ENCODE results near the gene UBE2L5.

The UBE2L5 gene

DNA sequence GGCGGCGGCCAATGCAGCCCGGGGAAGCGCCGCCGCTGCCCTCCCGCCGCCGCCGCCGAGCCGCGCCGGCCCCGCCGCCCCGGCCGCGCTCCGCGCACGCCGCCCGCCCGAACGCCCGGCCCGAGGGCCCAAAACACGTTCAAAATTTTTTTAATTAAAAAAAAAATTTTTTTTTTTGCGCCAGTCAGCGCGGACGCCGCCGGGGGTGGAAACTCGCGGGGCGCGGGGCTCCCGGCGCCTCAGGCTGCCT is 43.0 kb downstream of the UBE2L5 start:
- Histone ChIP-seq H3K4me3 (ENCODE audit: low read depth, low read length) (peak overlapping the region; percentile 50), H3K27me3 (ENCODE audit: insufficient read depth, low read depth, severe bottlenecking) (no peaks in the 10 kb centered on the region), H3K36me3 (peaks cover 22% of the 10 kb centered on the region), H3K9me3 (ENCODE audit: severe bottlenecking) (no peaks in the 10 kb centered on the region), H3K27ac (peak overlapping the region; percentile 98)
- TF ChIP-seq, protein P1, sequence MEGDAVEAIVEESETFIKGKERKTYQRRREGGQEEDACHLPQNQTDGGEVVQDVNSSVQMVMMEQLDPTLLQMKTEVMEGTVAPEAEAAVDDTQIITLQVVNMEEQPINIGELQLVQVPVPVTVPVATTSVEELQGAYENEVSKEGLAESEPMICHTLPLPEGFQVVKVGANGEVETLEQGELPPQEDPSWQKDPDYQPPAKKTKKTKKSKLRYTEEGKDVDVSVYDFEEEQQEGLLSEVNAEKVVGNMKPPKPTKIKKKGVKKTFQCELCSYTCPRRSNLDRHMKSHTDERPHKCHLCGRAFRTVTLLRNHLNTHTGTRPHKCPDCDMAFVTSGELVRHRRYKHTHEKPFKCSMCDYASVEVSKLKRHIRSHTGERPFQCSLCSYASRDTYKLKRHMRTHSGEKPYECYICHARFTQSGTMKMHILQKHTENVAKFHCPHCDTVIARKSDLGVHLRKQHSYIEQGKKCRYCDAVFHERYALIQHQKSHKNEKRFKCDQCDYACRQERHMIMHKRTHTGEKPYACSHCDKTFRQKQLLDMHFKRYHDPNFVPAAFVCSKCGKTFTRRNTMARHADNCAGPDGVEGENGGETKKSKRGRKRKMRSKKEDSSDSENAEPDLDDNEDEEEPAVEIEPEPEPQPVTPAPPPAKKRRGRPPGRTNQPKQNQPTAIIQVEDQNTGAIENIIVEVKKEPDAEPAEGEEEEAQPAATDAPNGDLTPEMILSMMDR (IDR thresholded peaks at IDR 0.05; ENCODE audit: low read depth, low read length) = no peak
- DNase-seq = no peak

DNA sequence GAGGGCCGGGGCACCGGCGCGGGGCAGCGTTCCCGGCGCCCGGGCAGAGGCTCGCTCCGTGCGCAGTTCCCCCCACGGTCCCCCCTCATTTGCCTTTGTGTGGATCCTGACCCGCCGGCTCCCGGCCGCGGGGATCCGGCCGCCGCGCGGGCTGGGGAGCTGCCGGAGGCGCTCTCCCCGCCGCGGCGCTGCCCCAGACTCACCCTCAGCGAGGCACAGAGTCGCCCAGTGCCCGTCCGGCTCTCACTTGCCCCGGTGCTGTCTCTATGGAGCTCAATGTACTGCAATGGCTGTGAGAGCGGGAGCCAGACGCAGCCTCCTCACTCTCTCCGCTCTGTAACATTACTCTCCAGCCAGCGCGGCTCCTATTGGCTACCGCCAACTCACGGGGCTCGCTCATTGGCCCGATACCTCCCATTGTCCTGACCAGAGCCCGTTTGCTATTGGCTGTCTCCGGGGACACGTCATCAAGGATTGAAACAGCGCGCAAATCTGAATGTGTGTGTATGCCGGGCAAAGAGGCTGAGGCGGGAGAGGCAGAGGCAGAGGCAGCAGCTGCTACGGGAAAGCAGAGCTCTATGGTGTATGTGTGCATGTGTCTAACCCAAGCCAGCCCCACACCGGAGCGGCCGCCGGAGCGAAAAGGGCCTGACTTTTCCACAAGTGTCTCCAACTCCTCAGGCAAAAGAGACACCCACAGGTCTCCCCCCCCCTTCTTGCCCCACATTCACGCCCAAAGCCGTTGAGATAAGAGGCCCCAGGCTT is 43.5 kb downstream of the UBE2L5 start, which contains the start of gene HMGB1:
Gene HMGB1, minus strand, starts transcription at position 344 of the 765 bp plus-strand sequence. CDS start 2,256 bp downstream, outside the sequence.
- H3K36me3 ChIP-seq = peaks cover 22% of the 10 kb centered on the region
- H3K9me3 ChIP-seq (ENCODE audit: severe bottlenecking) = no peaks in the 10 kb centered on the region
- peak; percentile 94 for DNase-seq

DNA sequence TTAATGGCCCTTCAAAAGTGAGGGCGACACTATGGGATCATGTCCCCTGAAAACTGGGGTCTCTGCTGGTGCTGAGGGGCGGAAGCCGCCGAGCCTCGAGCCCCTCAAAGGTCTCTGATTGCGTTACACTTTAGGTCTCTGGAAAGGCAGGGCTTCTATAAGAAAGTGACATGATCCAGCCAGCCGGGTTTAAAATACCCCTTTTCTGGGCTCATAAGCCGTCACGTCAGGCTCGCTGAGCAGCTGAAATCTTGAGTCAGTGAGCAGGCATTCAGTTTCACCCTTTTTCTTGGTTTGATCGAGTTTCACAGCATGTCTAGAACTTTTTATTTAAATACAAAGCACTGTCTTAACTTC is 44.0 kb downstream of the UBE2L5 start:
- TF ChIP-seq, protein P1 (IDR thresholded peaks at IDR 0.05; ENCODE audit: low read depth, low read length) = no peak
- no peaks in the 10 kb centered on the region for H3K27me3 ChIP-seq (ENCODE audit: insufficient read depth, low read depth, severe bottlenecking)
- peak overlapping the region; percentile 98 for H3K27ac ChIP-seq
- no peak for DNase-seq
- H3K36me3 ChIP-seq = peaks cover 21% of the 10 kb centered on the region
- no peaks in the 10 kb centered on the region for H3K9me3 ChIP-seq (ENCODE audit: severe bottlenecking)
- peak overlapping the region; percentile 50 for H3K4me3 ChIP-seq (ENCODE audit: low read depth, low read length)

More for the DNA sequence above, 43.5 kb downstream of the UBE2L5 start, which contains the start of gene HMGB1:
- Histone ChIP-seq H3K4me3 (ENCODE audit: low read depth, low read length) (peak within 1 kb of the TSS; percentile 50), H3K27ac (peak within 1 kb of the TSS; percentile 98), H3K27me3 (ENCODE audit: insufficient read depth, low read depth, severe bottlenecking) (no peaks in the 10 kb centered on the region)
- TF ChIP-seq, protein P1 (IDR thresholded peaks at IDR 0.05; ENCODE audit: low read depth, low read length) = no peak

DNA sequence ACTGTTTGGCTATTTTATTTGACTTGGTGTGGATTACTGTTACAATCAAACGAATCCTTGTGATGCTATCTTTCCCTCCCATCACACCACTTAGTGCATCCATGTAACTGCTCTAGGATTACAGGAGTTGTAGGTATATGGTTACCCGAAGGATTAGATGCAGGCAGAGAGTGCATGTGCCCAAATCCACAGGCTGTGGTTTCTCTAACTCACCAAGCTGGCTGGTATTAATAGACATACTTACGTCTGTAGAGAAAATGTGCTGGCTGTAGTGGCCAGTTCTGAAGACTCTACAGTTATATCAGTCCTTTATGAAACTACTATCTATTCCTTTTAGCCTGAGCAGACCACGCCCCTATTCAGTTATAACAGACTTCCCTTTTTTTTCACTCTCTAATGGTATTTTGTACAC is 44.6 kb downstream of the UBE2L5 start:
- Histone ChIP-seq H3K27me3 (ENCODE audit: insufficient read depth, low read depth, severe bottlenecking) (no peaks in the 10 kb centered on the region), H3K4me3 (ENCODE audit: low read depth, low read length) (peak overlapping the region; percentile 50), H3K36me3 (peaks cover 16% of the 10 kb centered on the region), H3K27ac (peak overlapping the region; percentile 98; the same call in 1 of the 2 replicates), H3K9me3 (ENCODE audit: severe bottlenecking) (no peaks in the 10 kb centered on the region)
- TF ChIP-seq, protein P1 (IDR thresholded peaks at IDR 0.05; ENCODE audit: low read depth, low read length) = no peak
- DNase-seq = peak; percentile 17

DNA sequence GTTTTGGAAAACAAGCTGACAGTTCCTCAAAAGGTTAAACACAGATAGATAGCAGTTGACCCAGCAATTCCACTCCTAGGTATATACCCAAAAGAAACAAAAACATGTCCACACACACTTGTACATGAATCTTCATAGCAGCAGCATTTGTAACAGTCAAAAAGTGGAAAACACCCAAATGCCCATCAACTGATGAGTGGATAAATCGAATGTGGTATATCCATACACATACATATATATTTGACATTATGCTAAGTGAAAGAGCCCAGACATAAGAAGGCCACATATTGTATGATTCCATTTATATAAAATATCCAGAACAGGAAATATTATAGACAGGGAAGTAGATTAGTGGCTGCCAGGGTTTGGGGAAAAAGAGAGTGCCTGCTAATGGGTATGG is 51.4 kb downstream of the UBE2L5 start:
- DNase-seq = no peak
- Histone ChIP-seq H3K27me3 (ENCODE audit: insufficient read depth, low read depth, severe bottlenecking) (no peaks in the 10 kb centered on the region), H3K4me3 (ENCODE audit: low read depth, low read length) (no peak overlapping the region), H3K9me3 (ENCODE audit: severe bottlenecking) (no peaks in the 10 kb centered on the region), H3K27ac (no peak overlapping the region), H3K36me3 (no peaks in the 10 kb centered on the region)
- TF ChIP-seq, protein P1 (IDR thresholded peaks at IDR 0.05; ENCODE audit: low read depth, low read length) = no peak
